ENCODE data around the gene GNG2.

GRCh38 chr14:51817326-51817725, 43.1 kb upstream of the GNG2 start:
- TF ChIP-seq, protein P1, sequence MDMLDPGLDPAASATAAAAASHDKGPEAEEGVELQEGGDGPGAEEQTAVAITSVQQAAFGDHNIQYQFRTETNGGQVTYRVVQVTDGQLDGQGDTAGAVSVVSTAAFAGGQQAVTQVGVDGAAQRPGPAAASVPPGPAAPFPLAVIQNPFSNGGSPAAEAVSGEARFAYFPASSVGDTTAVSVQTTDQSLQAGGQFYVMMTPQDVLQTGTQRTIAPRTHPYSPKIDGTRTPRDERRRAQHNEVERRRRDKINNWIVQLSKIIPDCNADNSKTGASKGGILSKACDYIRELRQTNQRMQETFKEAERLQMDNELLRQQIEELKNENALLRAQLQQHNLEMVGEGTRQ (IDR thresholded peaks at IDR 0.05; ENCODE audit: borderline replicate concordance, low read depth, low read length): no peak
- no peak for TF ChIP-seq E2F4 (IDR thresholded peaks at IDR 0.05; ENCODE audit: low read depth, low read length)
- TF ChIP-seq CTCF (IDR thresholded peaks at IDR 0.05 in 2 of 3, conservative IDR thresholded peaks at IDR 0.05 in 1 of 3; ENCODE audit: control insufficient read depth in 2 of 3, extremely low read depth in 1 of 3, insufficient read depth in 1 of 3, low read depth in 3 of 3, low read length in 3 of 3): no peak
- TF ChIP-seq POLR2A (IDR thresholded peaks at IDR 0.05; ENCODE audit: low read depth, low read length): no peak
- no peak for TF ChIP-seq REST (IDR thresholded peaks at IDR 0.05; ENCODE audit: low read depth, low read length)
- TF ChIP-seq, protein P2, sequence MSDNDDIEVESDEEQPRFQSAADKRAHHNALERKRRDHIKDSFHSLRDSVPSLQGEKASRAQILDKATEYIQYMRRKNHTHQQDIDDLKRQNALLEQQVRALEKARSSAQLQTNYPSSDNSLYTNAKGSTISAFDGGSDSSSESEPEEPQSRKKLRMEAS (IDR thresholded peaks at IDR 0.05; ENCODE audit: low read depth, low read length): no peak
- no peak for TF ChIP-seq ZNF24 (IDR thresholded peaks at IDR 0.05)
- TF ChIP-seq CBX5 (IDR thresholded peaks at IDR 0.05; ENCODE audit: low read depth): no peak
- TF ChIP-seq ZBTB11 (CRISPR knock-in tag; IDR thresholded peaks at IDR 0.05): no peak
- TF ChIP-seq POLR2AphosphoS2 (IDR thresholded peaks at IDR 0.05; ENCODE audit: low read depth, low read length): no peak
- TF ChIP-seq ZNF274 (IDR thresholded peaks at IDR 0.05; ENCODE audit: insufficient read depth, insufficient read length): no peak
- TF ChIP-seq ZZZ3 (IDR thresholded peaks at IDR 0.05; ENCODE audit: control insufficient read depth, insufficient read length, low read depth): no peak
